ENCODE results near the gene AHRR.
A peak's percentile ranks its signal among the peaks of the same experiment; 100 is the strongest.

AHRR gene

GRCh38 chr5:472076-472655 lies 150.7 kb downstream of the AHRR start:
- TF ChIP-seq FOXP2 (optimal IDR thresholded peaks at IDR 0.05; ENCODE audit: borderline replicate concordance, extremely low read depth, extremely low read length, insufficient read depth) (no peak), TAF1 (IDR thresholded peaks at IDR 0.05; ENCODE audit: borderline replicate concordance, insufficient read depth, low read length) (no peak), SIN3A (IDR thresholded peaks at IDR 0.05; ENCODE audit: borderline replicate concordance, insufficient read depth, low read length) (no peak), REST (IDR thresholded peaks at IDR 0.05; ENCODE audit: insufficient read depth in 1 of 2, low read depth in 2 of 2, low read length in 2 of 2) (no peak), POLR2AphosphoS5 (IDR thresholded peaks at IDR 0.05; ENCODE audit: low read depth, low read length) (no peak)

GRCh38 chr5:472656-473550 lies 151.4 kb downstream of the AHRR start:
- TF ChIP-seq FOXP2 (optimal IDR thresholded peaks at IDR 0.05; ENCODE audit: borderline replicate concordance, extremely low read depth, extremely low read length, insufficient read depth) (peak; percentile 57), SIN3A (IDR thresholded peaks at IDR 0.05; ENCODE audit: borderline replicate concordance, insufficient read depth, low read length) (no peak), POLR2AphosphoS5 (IDR thresholded peaks at IDR 0.05; ENCODE audit: low read depth, low read length) (peak; percentile 78), TAF1 (IDR thresholded peaks at IDR 0.05; ENCODE audit: borderline replicate concordance, insufficient read depth, low read length) (peak; percentile 86; the same call in 1 of the 2 replicates), REST (IDR thresholded peaks at IDR 0.05; ENCODE audit: insufficient read depth in 1 of 2, low read depth in 2 of 2, low read length in 2 of 2) (peak in 1 of 2 experiments; percentile 30; a peak in 1 of 4 replicates)

GRCh38 chr5:473551-474192 lies 152.2 kb downstream of the AHRR start:
- TF ChIP-seq TAF1 (IDR thresholded peaks at IDR 0.05; ENCODE audit: borderline replicate concordance, insufficient read depth, low read length), result no peak
- no peak for TF ChIP-seq POLR2AphosphoS5 (IDR thresholded peaks at IDR 0.05; ENCODE audit: low read depth, low read length)
- TF ChIP-seq SIN3A (IDR thresholded peaks at IDR 0.05; ENCODE audit: borderline replicate concordance, insufficient read depth, low read length), result no peak
- no peak for TF ChIP-seq FOXP2 (optimal IDR thresholded peaks at IDR 0.05; ENCODE audit: borderline replicate concordance, extremely low read depth, extremely low read length, insufficient read depth)
- no peak for TF ChIP-seq REST (IDR thresholded peaks at IDR 0.05; ENCODE audit: insufficient read depth in 1 of 2, low read depth in 2 of 2, low read length in 2 of 2)

- TF ChIP-seq SIN3A (IDR thresholded peaks at IDR 0.05; ENCODE audit: borderline replicate concordance, insufficient read depth, low read length), result no peak
- TF ChIP-seq REST (IDR thresholded peaks at IDR 0.05; ENCODE audit: insufficient read depth in 1 of 2, low read depth in 2 of 2, low read length in 2 of 2), result no peak
- TF ChIP-seq POLR2AphosphoS5 (IDR thresholded peaks at IDR 0.05; ENCODE audit: low read depth, low read length), result no peak
- TF ChIP-seq TAF1 (IDR thresholded peaks at IDR 0.05; ENCODE audit: borderline replicate concordance, insufficient read depth, low read length), result no peak
- TF ChIP-seq FOXP2 (optimal IDR thresholded peaks at IDR 0.05; ENCODE audit: borderline replicate concordance, extremely low read depth, extremely low read length, insufficient read depth), result no peak
Observed at GRCh38 chr5:474840-475661, 153.5 kb downstream of the AHRR start.

All from PFSK-1 (cell line).